Thymus (tissue), 11 donors: ENCODE results near the gene LPIN2. TPM values are rescaled to one million over a fixed set of nuclear protein-coding genes. Genes with fewer than 3 reads are reported as not detected.
"Not testable (repeated sequence)": the region's sequence is repeated elsewhere in the genome, so short reads cannot be mapped to it uniquely, and the experiment has no call there.

Source experiments
- DNase-seq, 9 donors: peaks; one replicate each; pipeline ENCODE4 v3.0.0-alpha.2; 2013; ENCODE audit warnings: low spot score in 9 of 9, low read depth in 6 of 9, missing footprints in 1 of 9
- H3K27ac ChIP-seq, 2 donors: one replicate each; pipeline ENCODE4 v1.5.1; 2013; ENCODE audit warnings: control low read depth in 1 of 2, low read depth in 1 of 2, low read length in 1 of 2, mild to moderate bottlenecking in 1 of 2, moderate library complexity in 1 of 2
- H3K27me3 ChIP-seq, 2 donors: one replicate each; pipeline ENCODE4 v1.5.1; 2013; ENCODE audit warnings: low read length in 1 of 2; ENCODE audit not compliant: control insufficient read depth in 2 of 2, insufficient read depth in 1 of 2
- H3K36me3 ChIP-seq, 2 donors: one replicate each; pipeline ENCODE4 v1.5.1; 2013; ENCODE audit warnings: low read length in 1 of 2, mild to moderate bottlenecking in 1 of 2, moderate library complexity in 1 of 2; ENCODE audit not compliant: control insufficient read depth in 2 of 2, insufficient read depth in 2 of 2
- H3K4me1 ChIP-seq, 2 donors: one replicate each; pipeline ENCODE4 v1.5.1; 2013; ENCODE audit warnings: low read length in 2 of 2; ENCODE audit not compliant: control insufficient read depth in 2 of 2, insufficient read depth in 2 of 2
- H3K4me3 ChIP-seq, 2 donors: one replicate each; pipeline ENCODE4 v1.5.1; 2013; ENCODE audit warnings: low read length in 2 of 2, control low read depth in 1 of 2, mild to moderate bottlenecking in 1 of 2
- H3K9me3 ChIP-seq, 2 donors: one replicate each; pipeline ENCODE4 v1.5.1; 2013; ENCODE audit warnings: low read length in 1 of 2, mild to moderate bottlenecking in 1 of 2; ENCODE audit not compliant: control insufficient read depth in 2 of 2, insufficient read depth in 1 of 2
- WGBS: extraction: QIAGEN DNeasy Blood & Tissue Kit; methylation state at CpG from one replicate; pipeline ENCODE4 v1.1.7; 2013; 5-methylcytosine and 5-hydroxymethylcytosine counted together
- polyA plus RNA-seq: library from polyadenylated mRNA; stranded (reverse); fragments of 200-250 nt; gene quantifications from one replicate; pipeline ENCODE4 v1.2.3, GENCODE V29; 2013
- total RNA-seq: library from RNA; stranded (reverse); fragments of 120-200 nt; gene quantifications from one replicate; pipeline ENCODE4 v1.2.4, GENCODE V29; 2013
- donor health status: healthy.

LPIN2 gene
- total and polyA plus RNA-seq, 2 donors: 11.1 to 25.5 TPM

GRCh38 chr18:3015204-3015592 is 2.3 kb upstream of the LPIN2 start:
- no peaks in the 10 kb centered on the region for H3K27me3 ChIP-seq
- H3K4me1 ChIP-seq: peaks cover 7 to 23% of the 10 kb centered on the region in 2 donors
- 60% methylated on average over 4 of the region's 4 CpGs for WGBS
- no peak overlapping the region for H3K27ac ChIP-seq
- peaks cover 0 to 1% of the 10 kb centered on the region in 2 donors for H3K9me3 ChIP-seq
- H3K36me3 ChIP-seq: peaks cover 3 to 6% of the 10 kb centered on the region in 2 donors
- H3K4me3 ChIP-seq: no peak overlapping the region
- no peak for DNase-seq

GRCh38 chr18:3014503-3015203 is 1.7 kb upstream of the LPIN2 start:
- Histone ChIP-seq H3K4me3 (no peak overlapping the region), H3K27me3 (no peaks in the 10 kb centered on the region), H3K27ac (no peak overlapping the region), H3K36me3 (peaks cover 3 to 6% of the 10 kb centered on the region in 2 donors), H3K4me1 (peaks cover 7 to 26% of the 10 kb centered on the region in 2 donors), H3K9me3 (peaks cover 0 to 1% of the 10 kb centered on the region in 2 donors)
- no peak for DNase-seq
- WGBS: 68% methylated on average over 7 of the region's 7 CpGs

DNA sequence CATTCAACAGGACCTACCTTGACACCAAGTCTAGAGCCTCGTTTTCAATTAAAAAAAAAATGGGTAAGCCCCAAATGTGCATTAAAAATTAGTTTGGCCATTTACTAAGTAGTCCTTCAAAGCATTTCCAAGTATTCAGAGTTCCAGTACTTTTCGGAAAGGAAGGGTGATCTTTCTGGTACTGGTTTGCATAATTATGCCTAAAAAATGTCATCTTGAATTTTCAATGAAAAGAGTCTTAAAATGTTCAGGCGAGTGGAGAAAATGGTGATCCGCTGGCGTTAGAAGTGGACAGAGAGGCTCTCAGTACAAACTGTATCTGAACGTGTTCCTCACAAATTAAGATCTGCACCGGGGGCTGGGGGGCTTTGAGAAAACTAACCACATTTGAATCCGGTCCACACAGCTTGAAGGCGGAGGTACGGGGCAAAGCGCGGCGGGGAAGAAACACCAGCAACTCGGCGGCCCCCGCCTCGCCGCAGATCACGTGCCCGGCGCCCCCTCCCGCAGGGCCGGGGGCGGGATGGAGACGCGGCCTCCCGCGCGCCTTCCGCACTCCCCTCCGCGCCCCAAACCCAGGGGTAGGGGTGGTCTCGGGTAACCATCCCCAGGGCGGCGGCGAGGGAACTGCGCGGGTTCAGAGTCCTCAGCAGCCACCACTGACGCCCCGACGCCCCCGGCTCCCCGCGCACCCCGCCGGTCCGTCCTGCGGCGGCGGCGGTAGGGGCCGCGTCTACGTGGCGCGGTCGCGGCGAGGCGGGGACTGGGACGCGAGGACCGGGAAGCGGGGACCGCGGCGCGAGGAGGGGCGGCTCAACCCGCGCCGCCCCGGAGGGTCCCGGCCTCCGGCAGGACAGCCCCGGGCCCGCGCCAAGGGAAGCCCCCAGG is 564 bp downstream of the LPIN2 start:
- WGBS: 1% methylated on average over 75 of the region's 78 CpGs

DNA sequence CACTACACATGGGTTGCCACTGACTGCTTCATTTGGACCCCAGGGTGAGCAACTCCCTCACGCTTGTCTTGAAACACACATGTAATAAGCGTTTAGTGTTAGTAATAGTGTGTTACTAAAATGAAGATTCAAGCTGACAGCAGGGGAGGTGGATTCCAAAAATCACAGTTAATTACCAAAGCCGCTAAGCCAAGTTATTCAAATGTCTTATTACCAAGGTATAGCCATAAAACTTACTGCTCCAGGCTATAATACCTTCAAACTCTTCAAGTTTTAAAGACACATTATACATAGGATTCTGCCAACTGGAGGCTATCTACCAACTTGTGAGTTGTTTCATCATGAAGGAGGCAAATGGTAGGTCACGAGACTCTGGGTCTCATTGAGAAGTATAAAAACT is 2.9 kb downstream of the LPIN2 start:
- Histone ChIP-seq H3K36me3 (peaks cover 3 to 6% of the 10 kb centered on the region in 2 donors), H3K27ac (no peak overlapping the region), H3K27me3 (no peaks in the 10 kb centered on the region), H3K4me3 (no peak overlapping the region), H3K4me1 (peaks cover 5 to 7% of the 10 kb centered on the region in 2 donors), H3K9me3 (peaks cover 0 to 1% of the 10 kb centered on the region in 2 donors)
- DNase-seq: no peak
- 81% methylated on average over 4 of the region's 4 CpGs for WGBS

More for the DNA sequence above, 564 bp downstream of the LPIN2 start:
- Histone ChIP-seq H3K4me3 (peak overlapping the region; percentile 44 to 89), H3K27me3 (no peaks in the 10 kb centered on the region), H3K27ac (peak overlapping the region; percentile 60 to 86), H3K4me1 (peaks cover 7 to 26% of the 10 kb centered on the region in 2 donors), H3K9me3 (peaks cover 0 to 1% of the 10 kb centered on the region in 2 donors), H3K36me3 (peaks cover 3 to 6% of the 10 kb centered on the region in 2 donors)
- DNase-seq: peak in 7 of 9 donors; percentile 20 to 70 (median 44)

GRCh38 chr18:3008541-3008940 is 4.4 kb downstream of the LPIN2 start:
- H3K4me1 ChIP-seq: peaks cover 5 to 6% of the 10 kb centered on the region in 2 donors
- WGBS: 84% methylated on average over 4 of the region's 4 CpGs
- H3K27me3 ChIP-seq: no peaks in the 10 kb centered on the region
- no peak for DNase-seq
- H3K27ac ChIP-seq: no peak overlapping the region
- no peak overlapping the region for H3K4me3 ChIP-seq
- H3K9me3 ChIP-seq: peaks cover 0 to 1% of the 10 kb centered on the region in 2 donors
- peaks cover 6 to 12% of the 10 kb centered on the region in 2 donors for H3K36me3 ChIP-seq

DNA sequence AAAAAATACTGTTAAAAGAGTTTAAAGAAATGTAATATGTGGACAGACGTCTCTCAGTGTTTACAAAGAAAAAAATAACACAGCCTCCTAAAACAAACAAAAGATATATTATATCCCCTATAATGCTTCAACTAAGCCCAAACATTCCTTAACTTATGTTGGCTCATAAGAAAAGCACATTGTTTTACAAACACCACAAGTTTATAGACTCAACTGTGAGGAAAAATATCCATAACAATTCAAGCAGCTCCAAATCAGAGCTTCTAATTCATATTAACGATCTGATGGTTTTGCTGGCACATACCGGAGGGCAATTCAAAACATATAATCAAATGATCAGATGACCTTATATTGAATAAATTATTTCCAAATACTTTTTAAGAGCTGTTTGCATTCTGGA is 5.5 kb downstream of the LPIN2 start:
- Histone ChIP-seq H3K27ac (no peak overlapping the region), H3K4me3 (no peak overlapping the region), H3K36me3 (peaks cover 6 to 14% of the 10 kb centered on the region in 2 donors), H3K9me3 (peaks cover 0 to 1% of the 10 kb centered on the region in 2 donors), H3K27me3 (no peaks in the 10 kb centered on the region), H3K4me1 (peaks cover 5 to 6% of the 10 kb centered on the region in 2 donors)
- 97% methylated on average over 3 of the region's 3 CpGs for WGBS
- no peak for DNase-seq

DNA sequence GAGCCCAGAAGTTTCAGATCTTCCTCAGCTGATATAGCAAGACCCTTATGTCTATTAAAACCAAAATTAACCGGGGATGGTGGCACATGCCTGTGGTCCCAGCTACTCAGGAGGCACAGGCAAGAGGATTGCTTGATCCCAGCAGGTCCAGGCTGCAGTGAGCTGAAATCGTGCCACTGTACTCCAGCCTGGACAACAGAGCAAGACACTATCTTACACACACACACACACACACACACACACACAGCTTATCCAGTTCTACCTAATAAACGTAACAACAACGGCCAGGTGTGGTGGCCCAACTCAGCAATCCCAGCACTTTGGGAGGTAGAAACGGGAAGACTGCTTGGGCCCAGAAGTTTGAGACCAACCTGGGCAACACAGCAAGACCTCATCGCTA is 7.5 kb downstream of the LPIN2 start:
- DNase-seq: no peak
- Histone ChIP-seq H3K27me3 (no peaks in the 10 kb centered on the region), H3K27ac (no peak overlapping the region), H3K9me3 (no peaks in the 10 kb centered on the region), H3K4me3 (no peak overlapping the region), H3K4me1 (peaks cover 0 to 3% of the 10 kb centered on the region in 2 donors), H3K36me3 (peaks cover 3 to 10% of the 10 kb centered on the region in 2 donors)
- WGBS: 93% methylated on average over 6 of the region's 6 CpGs

- 96% methylated on average over 8 of the region's 8 CpGs for WGBS
- H3K27me3 ChIP-seq, DNase-seq, H3K9me3 ChIP-seq, H3K36me3 ChIP-seq, H3K4me3 ChIP-seq, H3K27ac ChIP-seq, H3K4me1 ChIP-seq: not testable (repeated sequence)
These were observed 9.2 kb downstream of the LPIN2 start for GRCh38 chr18:3003766-3004165.

- Histone ChIP-seq H3K27ac (no peak overlapping the region), H3K9me3 (no peaks in the 10 kb centered on the region), H3K36me3 (peaks cover 3 to 8% of the 10 kb centered on the region in 2 donors), H3K27me3 (no peaks in the 10 kb centered on the region), H3K4me3 (no peak overlapping the region), H3K4me1 (peaks cover 0 to 8% of the 10 kb centered on the region in 2 donors)
- 78% methylated on average over 5 of the region's 5 CpGs for WGBS
- no peak for DNase-seq
These were observed 10.2 kb downstream of the LPIN2 start for GRCh38 chr18:3002732-3003131.
